ENCODE results near the gene NCOR1.

NCOR1 gene

DNA sequence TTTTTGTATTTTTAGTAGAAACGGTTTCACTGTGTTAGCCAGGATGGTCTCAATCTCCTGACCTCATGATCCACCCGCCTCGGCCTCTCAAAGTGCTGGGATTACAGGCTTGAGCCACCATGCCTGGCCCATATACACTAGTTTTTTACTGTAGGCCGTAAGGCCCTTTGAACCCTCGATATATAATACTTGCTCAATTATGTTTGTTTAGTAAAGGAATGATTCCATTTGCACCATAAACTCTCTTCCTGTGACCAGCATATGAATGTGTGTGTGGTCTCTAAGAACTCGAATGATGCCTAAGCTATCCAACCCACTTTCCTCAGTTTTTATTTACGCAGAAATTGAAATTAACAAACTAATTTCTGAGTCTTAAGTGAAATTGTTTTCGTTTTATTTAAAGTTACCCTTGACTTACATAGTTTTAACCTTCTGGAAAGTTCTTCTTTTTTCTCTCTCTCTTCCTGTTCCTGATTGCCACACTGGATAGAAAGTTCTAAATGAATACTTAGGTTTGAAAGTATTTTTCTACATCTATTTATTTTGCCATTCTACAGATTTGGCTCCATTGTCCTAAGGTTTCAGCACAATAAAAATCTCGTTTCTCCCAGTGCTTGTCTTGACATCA is 39.6 kb upstream of the NCOR1 start:
- ChIA-PET POLR2A (no interaction called here), CTCF (no interaction called here)
- TF ChIP-seq, protein P1, sequence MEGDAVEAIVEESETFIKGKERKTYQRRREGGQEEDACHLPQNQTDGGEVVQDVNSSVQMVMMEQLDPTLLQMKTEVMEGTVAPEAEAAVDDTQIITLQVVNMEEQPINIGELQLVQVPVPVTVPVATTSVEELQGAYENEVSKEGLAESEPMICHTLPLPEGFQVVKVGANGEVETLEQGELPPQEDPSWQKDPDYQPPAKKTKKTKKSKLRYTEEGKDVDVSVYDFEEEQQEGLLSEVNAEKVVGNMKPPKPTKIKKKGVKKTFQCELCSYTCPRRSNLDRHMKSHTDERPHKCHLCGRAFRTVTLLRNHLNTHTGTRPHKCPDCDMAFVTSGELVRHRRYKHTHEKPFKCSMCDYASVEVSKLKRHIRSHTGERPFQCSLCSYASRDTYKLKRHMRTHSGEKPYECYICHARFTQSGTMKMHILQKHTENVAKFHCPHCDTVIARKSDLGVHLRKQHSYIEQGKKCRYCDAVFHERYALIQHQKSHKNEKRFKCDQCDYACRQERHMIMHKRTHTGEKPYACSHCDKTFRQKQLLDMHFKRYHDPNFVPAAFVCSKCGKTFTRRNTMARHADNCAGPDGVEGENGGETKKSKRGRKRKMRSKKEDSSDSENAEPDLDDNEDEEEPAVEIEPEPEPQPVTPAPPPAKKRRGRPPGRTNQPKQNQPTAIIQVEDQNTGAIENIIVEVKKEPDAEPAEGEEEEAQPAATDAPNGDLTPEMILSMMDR (IDR thresholded peaks at IDR 0.05; ENCODE audit: control extremely low read depth, extremely low read depth, low read depth, missing control alignments): no peak
- DNase-seq (ENCODE audit: extremely low spot score): no peak

DNA sequence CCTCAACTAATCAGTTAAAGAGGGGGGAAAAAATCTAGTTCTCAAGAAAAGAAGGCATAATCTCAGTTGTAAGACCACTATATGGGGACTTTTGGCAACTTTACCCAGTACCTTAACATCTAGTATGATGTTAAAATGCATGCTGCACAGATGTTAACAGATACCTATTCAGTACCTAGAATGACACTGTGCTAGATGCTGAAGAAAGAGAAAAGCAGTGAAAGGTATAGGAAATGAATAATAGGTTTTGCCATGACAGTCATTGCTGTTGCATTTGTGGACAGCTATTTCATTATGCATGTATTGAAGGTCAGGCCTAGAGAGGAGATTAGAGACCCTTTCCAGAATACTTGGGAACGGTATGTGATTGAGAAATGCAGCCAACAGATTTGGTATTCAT is 36.2 kb upstream of the NCOR1 start:
- ChIA-PET POLR2A (interaction anchor here (1.0 kb wide), 1 partner anchor 13 kb away, joined by 6 read pairs; no protein-coding TSS in a partner anchor), CTCF (interaction anchor here (1.6 kb wide), 2 partner anchors 16 to 158 kb away, joined by 3 read pairs; no protein-coding TSS in a partner anchor)
- TF ChIP-seq, protein P1 (IDR thresholded peaks at IDR 0.05; ENCODE audit: control extremely low read depth, extremely low read depth, low read depth, missing control alignments): no peak
- no peak for DNase-seq (ENCODE audit: extremely low spot score)

DNA sequence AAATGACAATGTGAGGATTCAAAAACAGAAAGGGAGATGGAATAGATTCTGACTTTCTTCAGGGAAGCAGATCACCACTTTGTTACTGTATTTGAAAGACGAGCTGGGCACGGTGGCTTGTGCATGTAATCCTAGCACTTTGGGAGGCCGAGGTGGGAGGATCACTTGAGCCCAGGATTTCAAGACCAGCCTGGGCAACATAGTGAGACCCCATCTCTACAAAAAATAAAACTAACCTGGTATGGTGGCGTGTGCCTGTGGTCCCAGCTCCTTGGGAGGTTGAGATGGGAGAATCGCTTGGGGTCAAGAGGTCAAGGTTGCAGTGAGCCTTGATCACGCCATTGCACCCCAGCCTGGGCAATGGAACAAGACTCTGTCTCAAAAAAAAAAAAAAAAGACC is 35.7 kb upstream of the NCOR1 start:
- no peak for DNase-seq (ENCODE audit: extremely low spot score)
- CTCF ChIA-PET: interaction anchor here (0.9 to 1.6 kb wide), 4 partner anchors 14 to 158 kb away, joined by 3 to 4 read pairs (median 3); no protein-coding TSS in a partner anchor
- TF ChIP-seq, protein P1 (IDR thresholded peaks at IDR 0.05; ENCODE audit: control extremely low read depth, extremely low read depth, low read depth, missing control alignments): no peak
- POLR2A ChIA-PET: interaction anchor here (1.0 kb wide), 1 partner anchor 12 kb away, joined by 6 read pairs; no protein-coding TSS in a partner anchor

DNA sequence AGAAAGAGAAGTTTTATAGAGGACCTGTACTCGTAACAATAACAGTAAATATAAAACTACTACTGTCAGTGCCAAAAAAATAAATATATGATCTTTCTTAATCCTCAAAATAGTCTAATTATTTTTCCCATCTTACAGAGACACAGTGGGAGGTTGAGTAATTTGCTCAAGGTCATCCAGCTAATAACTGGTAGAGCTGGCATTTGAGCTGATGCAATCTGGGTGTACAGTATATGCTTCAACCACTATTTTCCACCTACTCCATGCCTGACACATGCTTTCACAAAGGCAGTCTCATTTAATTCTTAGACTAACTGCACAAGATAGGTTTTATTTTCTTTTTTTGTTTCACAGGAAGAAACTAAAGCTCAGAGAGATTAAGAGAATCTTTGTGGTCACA is 35.3 kb upstream of the NCOR1 start:
- DNase-seq (ENCODE audit: extremely low spot score): no peak
- ChIA-PET POLR2A (interaction anchor here (1.0 kb wide), 1 partner anchor 12 kb away, joined by 6 read pairs; no protein-coding TSS in a partner anchor), CTCF (interaction anchor here (0.9 to 1.6 kb wide), 4 partner anchors 14 to 157 kb away, joined by 3 to 4 read pairs (median 3); no protein-coding TSS in a partner anchor)
- TF ChIP-seq, protein P1 (IDR thresholded peaks at IDR 0.05; ENCODE audit: control extremely low read depth, extremely low read depth, low read depth, missing control alignments): no peak

DNA sequence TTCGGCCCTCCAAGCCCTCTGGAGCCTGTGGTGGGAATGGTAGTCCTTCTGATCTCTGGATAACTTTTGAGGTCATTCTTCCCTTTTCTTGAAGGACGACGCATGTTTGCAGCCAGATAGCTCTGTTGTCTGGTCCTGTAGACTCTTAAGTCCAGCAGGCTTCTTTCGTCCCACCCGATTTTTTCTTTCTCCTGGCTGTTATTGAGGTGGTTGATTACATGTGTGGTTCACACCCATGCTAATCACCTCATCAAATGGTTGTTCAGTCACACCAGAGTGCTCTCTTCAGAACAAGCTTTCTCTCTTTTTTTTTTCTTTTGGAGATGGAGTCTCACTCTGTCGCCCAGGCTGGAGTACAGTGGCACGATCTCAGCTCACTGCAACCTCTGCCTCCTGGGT is 32.3 kb upstream of the NCOR1 start:
- no peak for DNase-seq (ENCODE audit: extremely low spot score)
- POLR2A ChIA-PET: no interaction called here
- TF ChIP-seq, protein P1 (IDR thresholded peaks at IDR 0.05; ENCODE audit: control extremely low read depth, extremely low read depth, low read depth, missing control alignments): no peak
- CTCF ChIA-PET: no interaction called here

DNA sequence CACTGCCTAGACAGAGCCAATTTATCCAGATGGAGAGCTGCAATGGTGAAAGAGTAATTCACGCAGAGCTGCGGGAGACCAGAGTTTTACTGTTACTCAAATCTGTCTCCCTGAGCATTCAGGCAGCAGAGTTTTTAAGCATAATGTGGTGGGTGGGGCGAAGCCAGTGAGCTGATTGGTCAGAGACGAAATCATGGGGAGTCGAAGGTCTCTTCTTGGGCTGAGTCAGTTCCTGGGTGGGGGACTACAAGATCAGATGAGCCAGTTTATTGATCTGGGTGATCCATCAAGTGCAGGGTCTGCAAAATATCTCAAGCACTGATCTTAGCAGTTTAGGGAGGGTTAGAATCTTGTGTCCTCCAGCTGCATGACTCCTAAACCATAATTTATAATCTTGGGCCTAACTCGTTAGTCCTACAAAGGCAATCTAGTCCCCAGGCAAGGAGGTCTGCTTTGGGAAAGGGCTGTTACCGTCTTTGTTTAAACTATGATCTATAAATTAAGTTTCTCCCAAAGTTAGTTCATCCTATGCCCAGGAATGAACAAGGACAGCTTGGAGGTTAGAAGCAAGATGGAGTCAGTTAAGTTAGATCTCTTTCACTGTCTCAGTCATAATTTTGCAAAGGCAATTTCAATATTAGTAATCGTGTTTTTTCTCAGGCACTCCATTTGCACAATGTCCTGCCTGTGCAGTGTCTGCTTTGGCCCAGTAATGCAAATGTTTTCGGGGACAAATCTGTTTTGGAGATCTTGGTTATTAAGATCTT is 28.6 kb upstream of the NCOR1 start:
- TF ChIP-seq, protein P1 (IDR thresholded peaks at IDR 0.05; ENCODE audit: control extremely low read depth, extremely low read depth, low read depth, missing control alignments): no peak
- no peak for DNase-seq (ENCODE audit: extremely low spot score)
- CTCF ChIA-PET: interaction anchor here (1.4 kb wide), 1 partner anchor 43 kb away, joined by 3 read pairs; no protein-coding TSS in a partner anchor
- POLR2A ChIA-PET: no interaction called here

All from GM10248 (cell line).